HG02763 (cell line): Measurements from ENCODE around the gene UNC5A.

Experiments used
- ATAC-seq: cut with Tn5 transposase; IDR thresholded peaks from one replicate; pipeline ENCODE4 v1.9.1; 2021; ENCODE audit warnings: mild to moderate bottlenecking, moderate library complexity; ENCODE audit not compliant: unreplicated experiment

Gene UNC5A

GRCh38 chr5:176781638-176782570 is 28.5 kb upstream of the UNC5A start:
- ATAC-seq: no peak

GRCh38 chr5:176784218-176785165 is 25.9 kb upstream of the UNC5A start:
- ATAC-seq: no peak

GRCh38 chr5:176785184-176786145 is 24.9 kb upstream of the UNC5A start:
- ATAC-seq: no peak

GRCh38 chr5:176787676-176788075 is 22.7 kb upstream of the UNC5A start:
- ATAC-seq: no peak

GRCh38 chr5:176788091-176788490 is 22.3 kb upstream of the UNC5A start:
- ATAC-seq: no peak

GRCh38 chr5:176788941-176789872 is 21.2 kb upstream of the UNC5A start:
- no peak for ATAC-seq

- no peak for ATAC-seq
Observed at GRCh38 chr5:176789873-176790615, 20.3 kb upstream of the UNC5A start.

- no peak for ATAC-seq
Observed at GRCh38 chr5:176790941-176791340, 19.4 kb upstream of the UNC5A start.

- no peak for ATAC-seq
Observed at GRCh38 chr5:176792655-176793342, 17.6 kb upstream of the UNC5A start.

GRCh38 chr5:176793343-176793699 is 17.0 kb upstream of the UNC5A start:
- no peak for ATAC-seq

GRCh38 chr5:176793736-176794135 is 16.6 kb upstream of the UNC5A start:
- no peak for ATAC-seq

- ATAC-seq: no peak
Observed at GRCh38 chr5:176794509-176794908, 15.8 kb upstream of the UNC5A start.

- ATAC-seq: no peak
Observed at GRCh38 chr5:176796411-176796810, 13.9 kb upstream of the UNC5A start.

GRCh38 chr5:176796970-176797369 is 13.4 kb upstream of the UNC5A start:
- no peak for ATAC-seq

GRCh38 chr5:176797456-176798050 is 12.8 kb upstream of the UNC5A start:
- ATAC-seq: no peak

- ATAC-seq: no peak
Observed at GRCh38 chr5:176798086-176798876, 12.1 kb upstream of the UNC5A start.

GRCh38 chr5:176798949-176799348 is 11.4 kb upstream of the UNC5A start:
- ATAC-seq: no peak
